Muscle of back (tissue), 11 donors: ENCODE data around the gene EPB41L4A. TPM values are rescaled to one million over a fixed set of nuclear protein-coding genes. Genes with fewer than 3 reads are reported as not detected.
"Not testable (repeated sequence)": the region's sequence is repeated elsewhere in the genome, so short reads cannot be mapped to it uniquely, and the experiment has no call there.

ENCODE experiments used
- DNase-seq, 3 donors: peaks; one replicate each; pipeline versions ENCODE4 v3.0.0 to v3.0.0-alpha.2; 2013
- polyA plus RNA-seq, 10 donors: library from polyadenylated mRNA; unstranded; fragments of 120-200 nt; gene quantifications; one replicate each; pipeline ENCODE4 v1.2.1, GENCODE V29; 2013; ENCODE audit not compliant: insufficient read length in 10 of 10

The EPB41L4A gene
- polyA plus RNA-seq, 10 donors, result 4.6 to 10.5 (median 7.2) TPM

DNA sequence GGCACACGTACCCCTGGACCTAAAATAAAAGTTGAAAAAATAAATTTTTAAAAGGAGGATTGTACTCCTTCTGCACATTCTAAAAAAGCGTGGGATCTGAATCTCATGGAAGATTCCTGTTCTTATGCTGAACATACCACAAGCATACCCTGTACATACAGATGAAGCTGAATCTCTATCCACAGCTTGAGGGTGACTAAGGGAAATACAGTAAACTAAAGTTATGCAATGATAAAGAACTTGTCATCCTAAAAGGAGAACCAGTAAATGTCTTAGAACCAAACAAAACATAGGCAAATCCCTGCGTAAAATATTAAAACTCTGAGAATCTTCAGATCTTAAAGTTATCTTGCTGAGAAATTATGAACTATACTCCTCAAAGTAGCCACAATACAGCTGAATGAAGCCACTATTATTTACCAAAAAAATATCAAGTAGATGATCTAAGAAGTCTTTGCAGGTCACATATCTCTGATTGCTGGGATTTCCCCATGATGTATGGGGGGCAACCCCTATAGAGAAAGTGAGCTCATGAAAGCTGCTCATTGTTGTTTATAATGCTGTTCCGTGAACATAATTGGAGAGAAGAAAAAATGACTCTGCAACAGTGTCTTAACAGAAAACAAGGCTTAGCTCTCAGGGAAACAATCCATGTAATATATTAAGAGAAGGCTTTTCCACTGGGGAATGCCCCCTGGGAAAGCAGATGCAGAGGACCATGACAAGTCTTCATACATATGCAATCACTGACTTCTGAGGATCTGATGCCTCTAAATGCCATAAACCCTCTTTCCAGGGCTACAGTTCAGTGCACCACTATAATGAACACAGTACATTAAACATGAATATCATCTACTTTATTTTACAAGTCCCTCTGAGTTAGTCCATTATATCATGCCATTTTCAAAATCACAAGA is 210.1 kb downstream of the EPB41L4A start:
- DNase-seq, result no peak

GRCh38 chr5:112208195-112208594 is 210.9 kb downstream of the EPB41L4A start:
- not testable (repeated sequence) for DNase-seq

- DNase-seq, result no peak
These were observed 213.2 kb downstream of the EPB41L4A start for GRCh38 chr5:112205846-112206245.

DNA sequence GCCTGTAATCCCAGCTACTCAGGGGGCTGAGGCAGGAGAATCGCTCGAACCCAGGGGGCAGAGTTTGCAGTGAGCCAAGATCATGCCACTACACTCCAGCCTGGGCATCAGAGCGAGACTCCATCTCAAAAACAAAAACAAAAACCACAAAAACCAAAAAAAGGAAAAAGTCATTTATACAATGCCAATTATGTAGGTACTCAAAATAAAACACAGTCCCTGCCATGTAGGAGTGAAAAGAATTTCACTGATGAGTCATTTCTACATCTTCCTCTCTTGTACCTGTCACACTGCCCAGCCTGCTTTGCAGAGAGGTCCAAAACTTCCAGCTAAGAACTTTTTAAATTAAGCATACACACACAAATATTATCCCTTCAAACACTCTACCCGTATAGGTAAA is 215.8 kb downstream of the EPB41L4A start:
- DNase-seq, result no peak

DNA sequence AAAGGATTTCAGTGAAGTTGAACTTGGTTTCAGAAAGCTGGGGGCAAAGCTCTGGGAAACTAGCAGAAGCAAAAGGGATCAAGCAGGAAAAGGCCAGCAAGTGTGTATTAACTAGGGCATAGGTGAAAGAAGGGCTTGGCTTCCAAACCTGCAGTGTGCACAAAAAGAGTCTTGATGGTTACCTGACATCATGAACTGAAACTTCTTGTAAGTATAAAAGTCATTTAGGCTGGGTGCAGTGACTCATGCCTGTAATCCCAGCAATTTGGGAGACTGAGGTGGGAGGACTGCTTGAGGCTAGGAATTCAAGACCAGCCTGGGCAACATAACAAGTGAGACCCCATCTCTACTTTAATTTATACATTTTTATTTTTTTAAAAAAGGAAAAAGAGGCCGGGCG is 216.4 kb downstream of the EPB41L4A start:
- no peak for DNase-seq

- no peak for DNase-seq
These were observed 217.9 kb downstream of the EPB41L4A start for GRCh38 chr5:112201141-112201540.

DNA sequence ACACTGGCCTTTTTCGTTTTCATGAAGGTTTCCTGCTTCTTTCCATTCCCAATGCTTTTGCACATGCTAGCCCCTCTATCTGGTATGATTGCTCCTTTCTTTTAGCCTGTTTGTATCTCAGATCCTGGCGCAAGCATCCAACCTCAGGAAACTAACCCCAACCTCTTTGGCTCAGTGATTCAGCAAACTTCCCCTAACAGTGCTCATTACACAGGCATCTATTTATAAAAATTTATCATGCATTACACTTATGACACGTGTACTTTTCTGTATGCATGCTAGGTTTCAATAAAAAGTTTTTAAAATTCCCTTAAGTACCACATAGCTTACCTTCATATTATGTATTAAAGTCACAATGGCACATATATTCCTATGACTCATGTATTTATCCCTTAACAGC is 218.9 kb downstream of the EPB41L4A start:
- no peak for DNase-seq

- peak in 1 of 3 donors; percentile 29 for DNase-seq
These were observed 222.5 kb downstream of the EPB41L4A start for GRCh38 chr5:112196584-112196983.

DNA sequence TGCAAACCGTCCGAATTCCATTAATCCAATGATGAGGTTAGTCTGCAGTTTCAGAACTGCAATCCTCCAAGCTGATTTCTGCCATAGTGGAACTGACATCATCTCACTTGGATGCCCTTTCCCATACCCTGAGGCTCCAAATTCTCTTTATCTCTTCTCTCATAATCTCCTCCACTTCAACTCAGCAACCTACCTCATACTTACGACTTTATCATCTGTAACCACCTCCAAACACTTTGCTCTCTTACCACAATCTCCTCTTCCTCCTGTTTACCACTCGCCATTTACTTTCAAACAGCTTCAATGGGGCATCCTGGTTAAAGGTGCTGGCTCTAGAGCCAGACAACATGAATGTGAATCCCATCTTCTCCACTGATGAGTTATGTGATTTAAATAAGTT is 223.2 kb downstream of the EPB41L4A start:
- no peak for DNase-seq

- no peak for DNase-seq
These were observed 226.2 kb downstream of the EPB41L4A start for GRCh38 chr5:112192866-112193265.

DNA sequence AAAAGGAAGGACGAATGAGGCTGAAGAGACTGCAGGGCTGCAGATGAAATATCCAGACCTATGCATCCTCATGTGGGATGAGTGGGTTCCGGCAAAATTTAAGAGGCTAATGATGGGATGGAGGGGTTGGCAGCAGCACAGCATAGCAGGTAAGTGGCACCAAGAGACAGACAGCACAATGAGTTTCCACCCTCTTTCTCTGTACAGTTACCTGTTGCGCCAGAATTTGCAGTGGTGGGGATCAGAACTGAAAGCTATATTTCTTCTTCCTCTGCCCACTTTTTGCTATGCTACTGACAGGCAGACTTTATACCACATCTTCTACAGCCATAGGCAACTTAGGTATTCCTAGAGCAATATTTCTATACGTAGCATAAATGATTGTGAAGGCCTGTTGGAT is 227.0 kb downstream of the EPB41L4A start:
- DNase-seq, result no peak

- DNase-seq, result no peak
These were observed 229.7 kb downstream of the EPB41L4A start for GRCh38 chr5:112189391-112189790.

- DNase-seq, result peak; percentile 10 to 44 (median 15)
These were observed 232.6 kb downstream of the EPB41L4A start for GRCh38 chr5:112186401-112186990.

DNA sequence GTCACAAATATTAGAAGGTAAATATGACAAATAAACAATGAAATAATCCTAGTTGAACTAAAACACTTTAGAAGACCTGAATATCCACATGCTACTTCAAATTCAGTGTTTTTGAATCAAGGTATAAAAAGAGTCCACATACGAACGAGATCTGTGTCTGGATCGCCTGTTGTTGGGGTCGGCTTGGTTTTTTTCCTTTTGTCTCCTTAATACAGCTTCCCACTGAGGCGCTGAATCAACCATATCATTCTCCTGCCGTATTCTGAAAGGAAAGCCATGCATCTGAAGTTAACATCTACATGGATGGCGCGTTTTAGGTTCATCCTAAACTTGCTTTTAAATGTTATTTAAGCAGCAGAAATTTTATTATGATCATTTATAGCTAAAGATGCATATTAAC is 235.2 kb downstream of the EPB41L4A start:
- DNase-seq, result no peak

- no peak for DNase-seq
These were observed 235.9 kb downstream of the EPB41L4A start for GRCh38 chr5:112183103-112183711.

DNA sequence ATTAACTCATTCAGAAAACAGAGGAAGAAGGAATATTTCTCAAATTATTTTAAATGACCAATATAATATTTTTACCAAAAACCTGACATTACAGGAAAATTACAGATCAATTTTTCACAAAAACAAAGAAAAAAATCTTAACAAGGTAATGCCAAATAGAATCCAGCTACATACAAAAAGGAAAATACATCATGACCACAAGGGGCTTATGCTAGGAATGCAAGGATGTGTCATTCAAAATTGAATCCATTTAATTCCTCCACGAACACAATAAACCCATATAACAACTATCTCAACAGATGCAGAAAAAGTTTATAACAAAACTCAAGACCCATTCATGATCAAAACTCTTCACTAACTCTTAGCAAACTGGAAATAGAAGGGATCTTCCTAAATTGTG is 239.8 kb downstream of the EPB41L4A start:
- no peak for DNase-seq

- DNase-seq, result peak; percentile 33 to 70 (median 46)
These were observed 244.0 kb downstream of the EPB41L4A start for GRCh38 chr5:112174959-112175594.

GRCh38 chr5:112165897-112166737 is 253.0 kb downstream of the EPB41L4A start:
- no peak for DNase-seq

DNA sequence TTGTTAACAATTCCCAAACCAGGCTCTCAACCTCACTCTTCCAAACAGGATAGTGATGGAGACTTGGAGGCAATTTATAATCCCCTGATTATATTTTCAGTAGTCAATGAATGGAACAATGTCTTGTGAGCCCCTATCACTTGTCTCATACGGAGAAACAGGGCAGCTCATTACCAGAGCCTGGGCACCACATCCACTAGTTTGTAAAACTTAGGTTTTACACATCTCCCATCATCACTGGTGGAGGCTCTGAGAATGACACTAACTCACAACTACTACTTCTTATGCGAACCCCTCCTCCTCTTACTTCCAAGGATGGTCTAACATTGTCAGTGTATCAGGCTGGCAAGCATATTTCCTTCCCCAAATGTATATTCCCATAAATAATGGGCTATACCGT is 253.7 kb downstream of the EPB41L4A start:
- DNase-seq, result no peak

GRCh38 chr5:112163435-112163834 is 255.6 kb downstream of the EPB41L4A start:
- DNase-seq, result no peak

GRCh38 chr5:112161392-112161748 is 257.7 kb downstream of the EPB41L4A start:
- no peak for DNase-seq
